SU-DHL-6 (cell line): ENCODE results near the gene CFP.

Experiments used
- H2AFZ ChIP-seq: fragments of 200-600 bp; sonication (generic); 2 replicates; pipeline ENCODE4 v1.6.1; 2014; ENCODE audit warnings: low read depth, mild to moderate bottlenecking, moderate library complexity, mixed read lengths, antibody characterized with exemption, low read length; ENCODE audit not compliant: severe bottlenecking
- H3F3A ChIP-seq: fragments of 200-600 bp; shearing (Covaris generic); 2 replicates; pipeline ENCODE4 v1.6.0; 2016; ENCODE audit warnings: antibody characterized with exemption, mild to moderate bottlenecking; ENCODE audit not compliant: insufficient read depth
- H3K27ac ChIP-seq: fragments of 200-600 bp; sonication (generic); 2 replicates; pipeline ENCODE4 v1.5.1; 2016; ENCODE audit warnings: low read depth, mild to moderate bottlenecking, low read length, moderate library complexity, mixed read lengths
- H3K27me3 ChIP-seq: fragments of 200-600 bp; sonication (generic), shearing (Covaris generic); 2 replicates; pipeline ENCODE4 v1.6.0; 2014; ENCODE audit warnings: mild to moderate bottlenecking, low read length
- H3K36me3 ChIP-seq: fragments of 200-600 bp; sonication (generic); 2 replicates; pipeline ENCODE4 v1.6.1; 2014; ENCODE audit warnings: mild to moderate bottlenecking, low read length, mixed read lengths
- H3K4me2 ChIP-seq: fragments of 300-600, 200-600 bp; shearing (Covaris generic), sonication (generic); 2 replicates; pipeline ENCODE4 v1.6.0; 2014; ENCODE audit warnings: low read length, low read depth, mild to moderate bottlenecking; ENCODE audit not compliant: poor library complexity, severe bottlenecking
- H3K4me3 ChIP-seq: fragments of 200-600 bp; sonication (generic); 2 replicates; pipeline ENCODE4 v1.5.1; 2014; ENCODE audit warnings: antibody characterized with exemption, low read length, mild to moderate bottlenecking, mixed read lengths; ENCODE audit not compliant: insufficient read depth, poor library complexity, severe bottlenecking
- H3K79me2 ChIP-seq: fragments of 200-600 bp; sonication (generic); 2 replicates; pipeline ENCODE4 v1.6.1; 2014; ENCODE audit warnings: mild to moderate bottlenecking, low read length, moderate library complexity; ENCODE audit not compliant: insufficient read depth
- H3K9ac ChIP-seq: fragments of 200-600 bp; sonication (generic); 2 replicates; pipeline ENCODE4 v1.7.0; 2014; ENCODE audit warnings: mild to moderate bottlenecking, low read length
- H3K9me2 ChIP-seq: fragments of 200-600 bp; sonication (generic); replicated peaks from 2 replicates; pipeline ENCODE4 v1.6.1; 2014; ENCODE audit warnings: low read length; ENCODE audit not compliant: insufficient read depth
- H3K9me3 ChIP-seq: fragments of 200-600 bp; sonication (generic); 2 replicates; pipeline ENCODE4 v1.6.1; 2014; ENCODE audit warnings: low read length, mixed read lengths; ENCODE audit not compliant: insufficient read depth
- H4K20me1 ChIP-seq: fragments of 200-600 bp; sonication (generic); 2 replicates; pipeline ENCODE4 v1.6.1; 2014; ENCODE audit warnings: low read depth, mild to moderate bottlenecking, antibody characterized with exemption, low read length, moderate library complexity, mixed read lengths
- EZH2phosphoT487 ChIP-seq: fragments of 200-600 bp; sonication (generic), shearing (Covaris generic); conservative IDR thresholded peaks from 2 replicates; pipeline ENCODE4 v1.6.1; 2018; ENCODE audit warnings: mild to moderate bottlenecking, antibody characterized with exemption, low read length, moderate library complexity, mixed read lengths
- TF ChIP-seq, protein P1 (sequence below): fragments of 200-600 bp; sonication (generic); IDR thresholded peaks from one replicate; pipeline ENCODE4 v1.5.1; 2017; ENCODE audit warnings: antibody characterized with exemption, mild to moderate bottlenecking, low read length, moderate library complexity; ENCODE audit not compliant: insufficient read depth, poor library complexity, severe bottlenecking

Gene CFP

DNA sequence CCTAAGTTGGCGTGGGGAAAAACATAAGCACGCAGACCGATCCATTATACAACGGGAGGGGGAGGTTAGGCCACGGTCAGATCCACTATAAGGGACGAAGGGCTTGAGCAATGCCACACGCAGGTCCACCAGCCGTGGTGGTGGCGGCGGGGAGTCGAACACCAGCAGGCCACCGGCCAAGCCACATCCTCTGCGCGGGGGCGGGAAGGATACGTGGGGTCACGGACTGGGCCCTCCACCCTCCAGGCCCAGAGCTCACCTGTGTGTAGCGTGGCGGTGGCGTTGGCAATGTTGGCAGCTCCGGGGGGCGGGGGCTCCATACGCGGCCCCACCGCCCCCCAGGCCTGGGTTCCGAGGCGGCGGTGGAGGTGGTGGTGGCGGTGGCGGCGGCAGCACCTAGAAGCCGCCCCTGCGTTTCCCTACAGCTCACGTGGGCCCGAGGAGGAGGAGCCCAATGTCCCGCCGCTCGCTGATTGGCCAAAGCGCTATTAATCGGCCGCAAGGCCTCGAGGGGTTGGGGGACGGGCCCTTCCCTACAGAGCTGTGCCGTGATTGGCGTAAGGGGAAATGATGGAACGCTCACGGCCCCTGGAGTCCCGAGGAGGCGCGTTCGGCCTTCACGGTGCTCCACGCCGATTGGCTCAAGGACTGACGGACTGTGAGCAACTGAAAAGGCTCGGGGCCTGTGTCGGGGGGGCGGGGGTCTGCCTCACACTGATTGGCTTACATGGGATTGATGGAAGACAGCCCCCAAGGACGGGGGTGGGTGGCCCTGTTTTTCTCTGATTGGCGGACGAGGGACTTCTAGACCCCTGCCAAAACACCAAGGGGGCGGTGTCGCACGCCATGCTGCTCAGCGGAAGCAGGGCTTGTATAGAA lies 20.7 kb upstream of the CFP start, which contains the start of gene ELK1:
TSS of gene ELK1 (minus strand) at position 400 of the 879 bp plus-strand sequence. CDS start 9,122 bp downstream, outside the sequence.
- Histone ChIP-seq H3K27me3 (no peaks in the 10 kb centered on the region), H3K9me3 (no peaks in the 10 kb centered on the region), H2AFZ (no peak within 1 kb of the TSS), H3K4me3 (peak within 1 kb of the TSS; percentile 74), H3K9ac (peak within 1 kb of the TSS; percentile 73), H3K79me2 (peaks cover 18% of the 10 kb centered on the region; the same call in 1 of the 2 replicates), H4K20me1 (no peaks in the 10 kb centered on the region), H3K27ac (peak within 1 kb of the TSS; percentile 50), H3K9me2 (no peaks in the 10 kb centered on the region), H3K36me3 (no peaks in the 10 kb centered on the region), H3K4me2 (peak within 1 kb of the TSS; percentile 72), H3F3A (peaks cover 6% of the 10 kb centered on the region; the same call in 1 of the 2 replicates)
- no peak for TF ChIP-seq EZH2phosphoT487
- TF ChIP-seq, protein P1, sequence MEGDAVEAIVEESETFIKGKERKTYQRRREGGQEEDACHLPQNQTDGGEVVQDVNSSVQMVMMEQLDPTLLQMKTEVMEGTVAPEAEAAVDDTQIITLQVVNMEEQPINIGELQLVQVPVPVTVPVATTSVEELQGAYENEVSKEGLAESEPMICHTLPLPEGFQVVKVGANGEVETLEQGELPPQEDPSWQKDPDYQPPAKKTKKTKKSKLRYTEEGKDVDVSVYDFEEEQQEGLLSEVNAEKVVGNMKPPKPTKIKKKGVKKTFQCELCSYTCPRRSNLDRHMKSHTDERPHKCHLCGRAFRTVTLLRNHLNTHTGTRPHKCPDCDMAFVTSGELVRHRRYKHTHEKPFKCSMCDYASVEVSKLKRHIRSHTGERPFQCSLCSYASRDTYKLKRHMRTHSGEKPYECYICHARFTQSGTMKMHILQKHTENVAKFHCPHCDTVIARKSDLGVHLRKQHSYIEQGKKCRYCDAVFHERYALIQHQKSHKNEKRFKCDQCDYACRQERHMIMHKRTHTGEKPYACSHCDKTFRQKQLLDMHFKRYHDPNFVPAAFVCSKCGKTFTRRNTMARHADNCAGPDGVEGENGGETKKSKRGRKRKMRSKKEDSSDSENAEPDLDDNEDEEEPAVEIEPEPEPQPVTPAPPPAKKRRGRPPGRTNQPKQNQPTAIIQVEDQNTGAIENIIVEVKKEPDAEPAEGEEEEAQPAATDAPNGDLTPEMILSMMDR: no peak

DNA sequence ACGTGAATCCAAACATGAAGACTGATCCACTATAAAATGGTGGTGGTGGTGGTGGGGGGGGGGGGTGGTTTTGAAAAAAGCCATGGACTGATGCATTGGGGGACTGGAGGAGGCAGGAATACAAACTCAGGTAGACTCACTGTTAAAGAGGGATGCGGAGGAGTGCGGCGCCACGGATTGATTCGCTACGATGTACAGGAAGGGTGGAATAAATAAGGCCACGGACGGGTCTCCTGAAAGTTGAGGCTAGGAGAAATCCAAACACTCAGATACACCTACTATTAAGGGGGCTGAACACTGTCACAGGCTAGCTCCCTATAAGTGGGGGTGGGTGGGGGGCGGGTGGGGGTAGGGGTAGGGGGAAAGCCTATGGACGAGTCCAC lies 20.0 kb upstream of the CFP start:
- peak overlapping the region; percentile 73 for H3K9ac ChIP-seq
- no peak overlapping the region for H3K27ac ChIP-seq
- no peak for TF ChIP-seq EZH2phosphoT487
- TF ChIP-seq, protein P1: no peak
- H3F3A ChIP-seq: peaks cover 6% of the 10 kb centered on the region; the same call in 1 of the 2 replicates
- peaks cover 18% of the 10 kb centered on the region; the same call in 1 of the 2 replicates for H3K79me2 ChIP-seq
- no peaks in the 10 kb centered on the region for H3K9me2 ChIP-seq
- H3K9me3 ChIP-seq: no peaks in the 10 kb centered on the region
- peak overlapping the region; percentile 72 for H3K4me2 ChIP-seq
- peak overlapping the region; percentile 74 for H3K4me3 ChIP-seq
- no peaks in the 10 kb centered on the region for H4K20me1 ChIP-seq
- H2AFZ ChIP-seq: no peak overlapping the region
- H3K27me3 ChIP-seq: no peaks in the 10 kb centered on the region
- H3K36me3 ChIP-seq: no peaks in the 10 kb centered on the region

DNA sequence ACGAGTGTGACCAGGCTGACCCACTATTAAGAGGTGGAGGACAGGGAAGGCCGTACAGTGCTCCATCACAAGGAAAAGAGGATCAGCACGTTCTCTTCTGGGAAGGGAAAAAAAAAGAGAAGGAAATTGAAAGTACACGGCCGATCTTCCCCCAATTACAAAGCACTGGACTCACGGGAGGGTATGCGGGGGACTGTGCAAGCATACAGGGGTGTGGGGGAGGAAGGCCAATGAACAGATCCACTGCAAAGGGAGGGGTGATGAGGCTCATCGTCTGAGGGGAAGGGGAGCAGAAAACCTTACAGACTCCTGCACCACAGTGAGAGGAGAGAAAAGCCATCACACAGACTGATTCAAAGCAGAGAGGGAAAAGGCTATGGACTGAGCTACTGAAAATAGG lies 19.5 kb upstream of the CFP start:
- no peaks in the 10 kb centered on the region for H3K9me3 ChIP-seq
- no peak overlapping the region for H3K27ac ChIP-seq
- H2AFZ ChIP-seq: no peak overlapping the region
- peak overlapping the region; percentile 74 for H3K4me3 ChIP-seq
- H3K27me3 ChIP-seq: no peaks in the 10 kb centered on the region
- peak overlapping the region; percentile 73 for H3K9ac ChIP-seq
- H4K20me1 ChIP-seq: no peaks in the 10 kb centered on the region
- peaks cover 20% of the 10 kb centered on the region; the same call in 1 of the 2 replicates for H3K79me2 ChIP-seq
- peaks cover 6% of the 10 kb centered on the region; the same call in 1 of the 2 replicates for H3F3A ChIP-seq
- no peaks in the 10 kb centered on the region for H3K9me2 ChIP-seq
- TF ChIP-seq EZH2phosphoT487: no peak
- TF ChIP-seq, protein P1: no peak
- H3K36me3 ChIP-seq: no peaks in the 10 kb centered on the region
- peak overlapping the region; percentile 72 for H3K4me2 ChIP-seq
